Sigmoid colon (tissue), 7 donors: Measurements from ENCODE around the gene FHOD3. TPM values are rescaled to one million over a fixed set of nuclear protein-coding genes. Genes with fewer than 3 reads are reported as not detected.

Experiments used
- DNase-seq: peaks from one replicate; pipeline ENCODE4 v3.0.0-alpha.2; 2019
- H3K27ac ChIP-seq, 4 donors: fragments of 200-600 bp; sonication (generic); one replicate each; pipeline ENCODE4 v1.5.1; 2016 to 2019; ENCODE audit warnings: mild to moderate bottlenecking in 1 of 4
- H3K27me3 ChIP-seq, 3 donors: fragments of 200-600 bp; sonication (generic); one replicate each; pipeline ENCODE4 v1.5.1; 2019; ENCODE audit warnings: mild to moderate bottlenecking in 1 of 3
- H3K36me3 ChIP-seq, 4 donors: fragments of 200-600 bp; sonication (generic); one replicate each; pipeline ENCODE4 v1.5.1; 2016 to 2019
- H3K4me1 ChIP-seq, 4 donors: fragments of 200-600 bp; sonication (generic); one replicate each; pipeline ENCODE4 v1.5.1; 2017 to 2019
- H3K4me3 ChIP-seq, 4 donors: fragments of 200-600 bp; sonication (generic); one replicate each; pipeline ENCODE4 v1.5.1; 2017 to 2019; ENCODE audit warnings: mild to moderate bottlenecking in 2 of 4, moderate library complexity in 1 of 4
- H3K9me3 ChIP-seq, 4 donors: fragments of 200-600 bp in 3 of 4; sonication (generic) in 3 of 4; one replicate each; pipeline versions ENCODE4 v1.5.1 to v1.6.1; 2013 to 2019
- EP300 ChIP-seq, 4 donors: sonication (generic); formaldehyde crosslinking; IDR thresholded peaks; one replicate each; pipeline ENCODE4 v1.6.1; 2017; ENCODE audit warnings: antibody characterized with exemption in 4 of 4
- POLR2A ChIP-seq, 2 donors: fragments of 450-650 bp; IDR thresholded peaks; one replicate each; pipeline ENCODE4 v1.6.1; 2016; ENCODE audit warnings: antibody characterized with exemption in 2 of 2, mild to moderate bottlenecking in 2 of 2, moderate library complexity in 2 of 2
- POLR2AphosphoS5 ChIP-seq, 4 donors: sonication (generic); formaldehyde crosslinking; IDR thresholded peaks; one replicate each; pipeline ENCODE4 v1.6.1; 2017; ENCODE audit warnings: antibody characterized with exemption in 4 of 4
- WGBS, 2 donors: extraction: QIAGEN DNeasy Blood & Tissue Kit; methylation state at CpG; one replicate each; pipeline ENCODE4 v1.1.7; 2013; 5-methylcytosine and 5-hydroxymethylcytosine counted together
- intact Hi-C: fragments of 100-400 bp; cut with DNase I; formaldehyde crosslinking; loops from one replicate; pipeline ENCODE4 v1.15.1; 2023
- polyA plus RNA-seq, 3 donors: library from polyadenylated mRNA; stranded (reverse); fragments of 200-250 nt; gene quantifications; one replicate each; pipeline ENCODE4 v1.2.3, GENCODE V29; 2013
- total RNA-seq, 4 donors: library from RNA; depleted of rRNA; stranded (reverse); fragments of >200 nt; gene quantifications; one replicate each; pipeline ENCODE4 v1.1.0, GENCODE V29; 2016
- TF ChIP-seq, protein P1 (sequence below), 4 experiments: fragments of 450-650 bp in 3 of 4; fragments of 200-600 bp in 1 of 4; IDR thresholded peaks; one replicate each; pipeline ENCODE4 v1.5.1; 2016 to 2019; ENCODE audit warnings: antibody characterized with exemption in 4 of 4, mild to moderate bottlenecking in 3 of 4, moderate library complexity in 2 of 4
- donor health status: healthy with polysubstance abuse.
- donor health status: Bipolar disorder and iron deficiency.
- donor health status: healthy.

The FHOD3 gene
- total and polyA plus RNA-seq, 7 donors, result 1.2 to 24.9 (median 9.5) TPM

GRCh38 chr18:36530676-36531405 lies 233.3 kb downstream of the FHOD3 start:
- Histone ChIP-seq H3K4me1 (no peaks in the 10 kb centered on the region), H3K4me3 (no peak overlapping the region), H3K36me3 (no peaks in the 10 kb centered on the region), H3K27ac (no peak overlapping the region), H3K9me3 (no peaks in the 10 kb centered on the region), H3K27me3 (no peaks in the 10 kb centered on the region)
- no peak for DNase-seq
- TF ChIP-seq POLR2AphosphoS5 (IDR thresholded peaks at IDR 0.05) (no peak), EP300 (IDR thresholded peaks at IDR 0.05) (no peak), POLR2A (IDR thresholded peaks at IDR 0.05) (no peak)
- TF ChIP-seq, protein P1, sequence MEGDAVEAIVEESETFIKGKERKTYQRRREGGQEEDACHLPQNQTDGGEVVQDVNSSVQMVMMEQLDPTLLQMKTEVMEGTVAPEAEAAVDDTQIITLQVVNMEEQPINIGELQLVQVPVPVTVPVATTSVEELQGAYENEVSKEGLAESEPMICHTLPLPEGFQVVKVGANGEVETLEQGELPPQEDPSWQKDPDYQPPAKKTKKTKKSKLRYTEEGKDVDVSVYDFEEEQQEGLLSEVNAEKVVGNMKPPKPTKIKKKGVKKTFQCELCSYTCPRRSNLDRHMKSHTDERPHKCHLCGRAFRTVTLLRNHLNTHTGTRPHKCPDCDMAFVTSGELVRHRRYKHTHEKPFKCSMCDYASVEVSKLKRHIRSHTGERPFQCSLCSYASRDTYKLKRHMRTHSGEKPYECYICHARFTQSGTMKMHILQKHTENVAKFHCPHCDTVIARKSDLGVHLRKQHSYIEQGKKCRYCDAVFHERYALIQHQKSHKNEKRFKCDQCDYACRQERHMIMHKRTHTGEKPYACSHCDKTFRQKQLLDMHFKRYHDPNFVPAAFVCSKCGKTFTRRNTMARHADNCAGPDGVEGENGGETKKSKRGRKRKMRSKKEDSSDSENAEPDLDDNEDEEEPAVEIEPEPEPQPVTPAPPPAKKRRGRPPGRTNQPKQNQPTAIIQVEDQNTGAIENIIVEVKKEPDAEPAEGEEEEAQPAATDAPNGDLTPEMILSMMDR (IDR thresholded peaks at IDR 0.05), result no peak
- intact Hi-C loops, result no loop called here
- WGBS, 2 donors, result 82 to 91% methylated on average over 4 of the region's 4 CpGs

DNA sequence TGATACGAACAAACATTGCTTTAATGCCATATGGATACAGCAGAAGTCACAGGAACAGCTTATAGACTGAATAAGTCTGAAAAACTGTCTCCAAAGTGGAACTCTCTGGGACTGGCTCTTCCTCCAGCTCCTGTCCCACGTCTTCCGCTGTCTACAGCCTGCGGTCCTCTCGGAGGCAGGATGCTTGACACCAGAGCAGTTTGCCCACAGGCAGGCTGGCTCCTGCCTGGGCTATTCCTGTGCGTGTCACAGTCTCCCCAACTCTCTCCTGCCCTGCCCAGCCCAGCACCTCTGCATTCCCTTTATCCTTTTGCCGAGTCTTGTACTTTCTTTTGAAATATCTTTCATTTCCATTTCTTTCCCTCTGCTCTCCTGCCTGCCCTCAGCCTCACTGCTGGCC lies 234.1 kb downstream of the FHOD3 start:
- H3K4me3 ChIP-seq, result no peak overlapping the region
- no peaks in the 10 kb centered on the region for H3K27me3 ChIP-seq
- no peaks in the 10 kb centered on the region for H3K9me3 ChIP-seq
- no peak for DNase-seq
- H3K27ac ChIP-seq, result no peak overlapping the region
- no peaks in the 10 kb centered on the region for H3K36me3 ChIP-seq
- intact Hi-C loops, result no loop called here
- TF ChIP-seq EP300 (IDR thresholded peaks at IDR 0.05), result no peak
- TF ChIP-seq, protein P1 (IDR thresholded peaks at IDR 0.05), result no peak
- no peak for TF ChIP-seq POLR2AphosphoS5 (IDR thresholded peaks at IDR 0.05)
- no peak for TF ChIP-seq POLR2A (IDR thresholded peaks at IDR 0.05)
- no peaks in the 10 kb centered on the region for H3K4me1 ChIP-seq
- 91 to 94% methylated on average over 7 of the region's 7 CpGs for WGBS, 2 donors

DNA sequence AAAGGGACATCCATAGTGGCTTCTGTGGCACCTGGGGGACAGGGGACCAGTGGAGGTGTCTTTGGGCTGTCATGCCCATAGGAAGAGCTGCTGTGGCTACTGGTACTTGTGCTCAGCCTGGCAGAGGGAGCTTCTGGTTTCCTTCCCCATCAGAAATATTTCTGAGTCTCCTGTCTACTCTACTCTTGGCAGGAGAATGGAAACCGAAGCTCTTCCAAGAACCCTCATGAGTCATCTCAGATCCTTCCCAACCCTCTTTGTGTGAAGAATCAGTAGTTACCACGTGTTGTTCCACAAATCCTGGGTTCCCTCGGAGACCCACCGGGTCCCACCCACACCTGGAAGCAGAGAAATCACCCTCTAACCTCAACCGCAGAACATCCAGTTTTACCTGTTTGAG lies 234.9 kb downstream of the FHOD3 start:
- intact Hi-C loops, result no loop called here
- no peaks in the 10 kb centered on the region for H3K36me3 ChIP-seq
- H3K4me1 ChIP-seq, result no peaks in the 10 kb centered on the region
- no peak for TF ChIP-seq POLR2A (IDR thresholded peaks at IDR 0.05)
- no peak for TF ChIP-seq EP300 (IDR thresholded peaks at IDR 0.05)
- TF ChIP-seq, protein P1 (IDR thresholded peaks at IDR 0.05), result no peak
- no peak for TF ChIP-seq POLR2AphosphoS5 (IDR thresholded peaks at IDR 0.05)
- H3K4me3 ChIP-seq, result no peak overlapping the region
- no peak overlapping the region for H3K27ac ChIP-seq
- no peaks in the 10 kb centered on the region for H3K9me3 ChIP-seq
- 84 to 87% methylated on average over 5 of the region's 5 CpGs for WGBS, 2 donors
- H3K27me3 ChIP-seq, result no peaks in the 10 kb centered on the region
- no peak for DNase-seq

DNA sequence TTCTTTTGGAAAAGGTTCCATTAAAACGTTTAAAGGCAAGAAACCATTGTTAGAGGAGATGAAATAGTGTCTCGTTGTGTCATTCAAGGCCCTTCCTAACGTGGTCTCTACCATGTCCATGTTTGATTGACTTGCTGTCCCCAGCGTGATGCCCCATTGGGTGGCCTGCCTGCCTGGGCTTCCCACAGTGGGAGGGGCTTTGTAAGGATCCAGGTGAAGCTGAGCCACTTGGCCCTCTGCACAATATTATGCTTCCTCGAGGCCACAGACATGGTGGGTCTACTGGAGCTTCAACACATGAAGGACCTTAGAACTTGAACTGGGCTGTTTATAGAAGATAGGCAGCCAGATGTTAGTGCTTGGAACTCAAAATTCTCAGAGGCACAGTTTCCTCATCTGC lies 235.3 kb downstream of the FHOD3 start:
- Histone ChIP-seq H3K27ac (no peak overlapping the region), H3K27me3 (no peaks in the 10 kb centered on the region), H3K4me1 (no peaks in the 10 kb centered on the region), H3K36me3 (no peaks in the 10 kb centered on the region), H3K9me3 (no peaks in the 10 kb centered on the region), H3K4me3 (no peak overlapping the region)
- TF ChIP-seq POLR2AphosphoS5 (IDR thresholded peaks at IDR 0.05), result no peak
- no peak for TF ChIP-seq EP300 (IDR thresholded peaks at IDR 0.05)
- TF ChIP-seq POLR2A (IDR thresholded peaks at IDR 0.05), result no peak
- TF ChIP-seq, protein P1 (IDR thresholded peaks at IDR 0.05), result no peak
- DNase-seq, result no peak
- intact Hi-C loops, result no loop called here
- 87% methylated on average over 5 of the region's 5 CpGs for WGBS, 2 donors
